HepG2 (cell line): Measurements from ENCODE around the gene ONECUT3. TPM values are rescaled to one million over a fixed set of nuclear protein-coding genes. Genes with fewer than 3 reads are reported as not detected.

Experiments used
- ATAC-seq: fragments of 200-7000 bp; cut with Tn5 transposase; 3 replicates; pipeline ENCODE4 v1.9.1; 2020; ENCODE audit warnings: mild to moderate bottlenecking, moderate library complexity
- BruUV-seq: library from RNA; stranded (reverse); fragments of 400-500 nt; replicated peaks from 2 replicates; lab custom pipeline; 2021; lab: Mats Ljungman, UMichigan
- CTCF ChIA-PET: fragments of 300-600 bp; formaldehyde crosslinking; extraction: SDS; loops from one replicate; lab custom pipeline; 2021; ENCODE audit warnings: low total read pairs, inconsistent platforms, low intra/inter-chr PET ratio; lab: Yijun Ruan, JAX
- POLR2A ChIA-PET: fragments of 350-600 bp; sonication (Branson Sonifier 250); formaldehyde crosslinking; loops from one replicate; lab custom pipeline; 2020; ENCODE audit warnings: antibody characterized with exemption, inconsistent platforms; lab: Yijun Ruan, JAX
- DNase-seq: peaks from one replicate; pipeline ENCODE4 v3.0.0-alpha.2; 2015; ENCODE audit warnings: low spot score
- FAIRE-seq: peaks from 3 replicates; lab custom pipeline; 2011; peaks lifted over from hg19 to GRCh38; lab: Jason Lieb, UNC
- H2AFZ ChIP-seq: one replicate; pipeline ENCODE4 v1.6.1; 2011; ENCODE audit warnings: low read length, inconsistent platforms
- H3K27ac ChIP-seq: fragments of 300-600 bp; 3 replicates; pipeline ENCODE4 v1.8.0; 2011; ENCODE audit warnings: mixed run types, mild to moderate bottlenecking, mixed read lengths, low read length, inconsistent platforms; ENCODE audit not compliant: insufficient read depth; ENCODE audit errors: extremely low read length
- H3K27me3 ChIP-seq, 2 experiments: fragments of 200-600 bp in 1 of 2; 2 replicates in 1 of 2; 3 replicates in 1 of 2; pipeline versions ENCODE4 v1.6.0 to v1.8.0; 2011; ENCODE audit warnings: low read length in 2 of 2, mild to moderate bottlenecking in 2 of 2, moderate library complexity in 2 of 2, inconsistent platforms in 1 of 2; ENCODE audit not compliant: insufficient read depth in 2 of 2, control insufficient read depth in 1 of 2
- H3K36me3 ChIP-seq, 2 experiments: fragments of 200-600 bp in 1 of 2; replicated peaks in 1 of 2; 2 replicates in 1 of 2; 3 replicates in 1 of 2; pipeline versions ENCODE4 v1.5.1 to v1.8.0; 2011; ENCODE audit warnings: low read length in 2 of 2, inconsistent platforms in 1 of 2; ENCODE audit not compliant: insufficient read depth in 2 of 2, control insufficient read depth in 1 of 2
- H3K4me1 ChIP-seq: 2 replicates; pipeline ENCODE4 v1.5.1; 2012; ENCODE audit warnings: low read length, inconsistent platforms; ENCODE audit not compliant: insufficient read depth
- H3K4me2 ChIP-seq: 2 replicates; pipeline ENCODE4 v1.6.0; 2011; ENCODE audit warnings: low read depth, low read length, inconsistent platforms
- H3K4me3 ChIP-seq, 3 experiments: fragments of 200-600 bp in 1 of 3; sonication (generic), shearing (Covaris generic) in 1 of 3; replicated peaks in 1 of 3; 2 replicates each; pipeline ENCODE4 v1.5.1; 2011 to 2016; ENCODE audit warnings: low read length in 3 of 3, inconsistent platforms in 2 of 3, low read depth in 2 of 3, mild to moderate bottlenecking in 2 of 3, control low read depth in 1 of 3, mixed read lengths in 1 of 3; ENCODE audit not compliant: insufficient read depth in 1 of 3
- H3K79me2 ChIP-seq: one replicate; pipeline ENCODE4 v1.6.1; 2011; ENCODE audit warnings: low read length, inconsistent platforms; ENCODE audit not compliant: insufficient read depth
- H3K9ac ChIP-seq: 2 replicates; pipeline ENCODE4 v1.6.0; 2011; ENCODE audit warnings: mild to moderate bottlenecking, low read depth, low read length, inconsistent platforms; ENCODE audit not compliant: insufficient read depth
- H3K9me3 ChIP-seq: 2 replicates; pipeline ENCODE4 v1.5.1; 2012; ENCODE audit warnings: mild to moderate bottlenecking, low read length
- H4K20me1 ChIP-seq: 2 replicates; pipeline ENCODE4 v1.6.0; 2011; ENCODE audit warnings: inconsistent platforms, mild to moderate bottlenecking, low read length, moderate library complexity; ENCODE audit not compliant: insufficient read depth
- AGO2 ChIP-seq: fragments of 200-400 bp; formaldehyde crosslinking; optimal IDR thresholded peaks from 2 replicates; pipeline ENCODE3; 2017; ENCODE audit warnings: mild to moderate bottlenecking, low read depth, low read length, moderate library complexity
- KLF12 ChIP-seq: sonication (generic); formaldehyde crosslinking; IDR thresholded peaks from 2 replicates; pipeline ENCODE4 v1.4.0; 2020; ENCODE audit warnings: missing genetic modification reagents, borderline replicate concordance
- KLF15 ChIP-seq: sonication (generic); formaldehyde crosslinking; IDR thresholded peaks from 2 replicates; pipeline ENCODE4 v1.8.1; 2023; ENCODE audit warnings: borderline replicate concordance, mild to moderate bottlenecking, inconsistent platforms, missing genetic modification reagents, mixed read lengths
- SMAD3 ChIP-seq: sonication (generic); formaldehyde crosslinking; IDR thresholded peaks from 2 replicates; pipeline ENCODE4 v1.4.0; 2020; ENCODE audit warnings: missing genetic modification reagents
- ZNF605 ChIP-seq: sonication (generic); formaldehyde crosslinking; IDR thresholded peaks from 2 replicates; pipeline ENCODE4 v1.8.0; 2022; ENCODE audit warnings: mild to moderate bottlenecking, missing genetic modification reagents
- ZNF768 ChIP-seq: sonication (generic); formaldehyde crosslinking; IDR thresholded peaks from 2 replicates; pipeline ENCODE4 v1.4.0; 2020; ENCODE audit warnings: missing genetic modification reagents
- WGBS: methylation state at CpG from one replicate; pipeline ENCODE4 v1.1.6; 2017; ENCODE audit warnings: low lambda C conversion rate; 5-methylcytosine and 5-hydroxymethylcytosine counted together
- in situ Hi-C: cut with HindIII; loops from 2 replicates; pipeline ENCODE4 v1.10.0; 2017; ENCODE audit warnings: low pct_unique_long_range_greater_than_20kb; ENCODE audit not compliant: extremely low pct_ligation_motif_present
- intact Hi-C: fragments of 100-400 bp; cut with micrococcal nuclease; formaldehyde crosslinking; loops from one replicate; pipeline ENCODE4 v1.10.0; 2022; ENCODE audit not compliant: unreplicated experiment
- polyA plus RNA-seq, 8 experiments: library from polyadenylated mRNA; depleted of rRNA in 3 of 8; stranded (reverse) in 7 of 8; unstranded in 1 of 8; fragments of >200 nt; fragmentation: Illumina TruSeq in 4 of 8; extraction: Trizol in 4 of 8; gene quantifications; 2 replicates each; pipeline versions ENCODE4 v1.2.1 to v1.2.3, GENCODE V29; 2011 to 2016; ENCODE audit warnings: low read depth in 4 of 8, missing spikeins in 1 of 8, mixed read lengths in 1 of 8; ENCODE audit not compliant: insufficient read depth in 1 of 8
- total RNA-seq, 5 experiments: library from RNA; depleted of rRNA; stranded (reverse); fragments of >200 nt; fragmentation: Illumina TruSeq; extraction: Trizol; gene quantifications; 2 replicates each; pipeline ENCODE4 v1.2.3, GENCODE V29; 2016; ENCODE audit warnings: low read depth in 1 of 5

ONECUT3 gene
- total and polyA plus RNA-seq, 2 of the 13 experiments (the other 11 are each of a cell fraction or from before 2014, with no cell fraction given) = under 0.01 TPM; not detected in 1

GRCh38 chr19:1819341-1820255 lies 66.3 kb downstream of the ONECUT3 start:
- Histone ChIP-seq H3K4me1 (no peaks in the 10 kb centered on the region), H4K20me1 (no peaks in the 10 kb centered on the region), H3K36me3 (peaks cover 40 to 52% of the 10 kb centered on the region in 2 experiments), H3K9me3 (no peaks in the 10 kb centered on the region), H3K9ac (no peak overlapping the region), H3K27me3 (no peaks in the 10 kb centered on the region), H3K4me3 (no peak overlapping the region), H3K27ac (no peak overlapping the region), H2AFZ (no peak overlapping the region), H3K4me2 (no peak overlapping the region), H3K79me2 (no peaks in the 10 kb centered on the region)
- no peak for ATAC-seq
- ChIA-PET POLR2A (interaction anchor here (0.5 kb wide), 1 partner anchor 110 kb away, joined by 3 read pairs; no protein-coding TSS in a partner anchor), CTCF (no interaction called here)
- 98% methylated on average over 17 of the region's 43 CpGs for WGBS
- FAIRE-seq = no peak
- no TSS peak for BruUV-seq
- intact Hi-C loops (no loop called here), in situ Hi-C loops (loop anchor here (5.0 kb wide), 1 partner anchor 42 kb away; no protein-coding TSS in a partner anchor)
- DNase-seq = no peak
- no peak for TF ChIP-seq SMAD3
- TF ChIP-seq AGO2 = peak; percentile 74
- TF ChIP-seq KLF15 (CRISPR knock-in tag) = no peak
- TF ChIP-seq KLF12 (CRISPR knock-in tag) = no peak
- TF ChIP-seq ZNF768 = no peak

GRCh38 chr19:1822210-1822609 lies 68.9 kb downstream of the ONECUT3 start:
- Histone ChIP-seq H3K27ac (no peak overlapping the region), H3K36me3 (peaks cover 38 to 50% of the 10 kb centered on the region in 2 experiments), H3K9me3 (no peaks in the 10 kb centered on the region), H3K27me3 (no peaks in the 10 kb centered on the region), H3K79me2 (no peaks in the 10 kb centered on the region), H3K4me2 (no peak overlapping the region), H3K4me1 (no peaks in the 10 kb centered on the region), H2AFZ (no peak overlapping the region), H3K4me3 (no peak overlapping the region), H4K20me1 (no peaks in the 10 kb centered on the region), H3K9ac (no peak overlapping the region)
- intact Hi-C loops (no loop called here), in situ Hi-C loops (loop anchor here (5.0 kb wide), 1 partner anchor 45 kb away; no protein-coding TSS in a partner anchor)
- ATAC-seq = no peak
- no TSS peak for BruUV-seq
- CTCF ChIA-PET = no interaction called here
- no peak for DNase-seq
- 91% methylated on average over 6 of the region's 19 CpGs for WGBS
- POLR2A ChIA-PET = no interaction called here
- no peak for FAIRE-seq
- no peak for TF ChIP-seq ZNF605 (CRISPR knock-in tag)
- peak; percentile 26 for TF ChIP-seq AGO2
